ENCODE results near the gene BRAP. TPM values are rescaled to one million over a fixed set of nuclear protein-coding genes. Genes with fewer than 3 reads are reported as not detected.

The BRAP gene
- total RNA-seq, 1 experiment from 2014 or later = 24.7 TPM

GRCh38 chr12:111642681-111643426, 42.9 kb downstream of the BRAP start:
- Histone ChIP-seq H3K4me2 (ENCODE audit: low read length) (no peak overlapping the region), H3K79me2 (ENCODE audit: low read length) (no peaks in the 10 kb centered on the region), H3F3A (ENCODE audit: low read length, unreplicated experiment) (no peaks in the 10 kb centered on the region), H3K4me3 (ENCODE audit: low read length) (no peak overlapping the region), H3K4me1 (ENCODE audit: insufficient read depth, low read length) (0 out of 2 replicates have a peak, but pooled peaks cover 5% of the 10 kb centered on the region), H3K27ac (ENCODE audit: low read length) (no peak overlapping the region), H3K9ac (ENCODE audit: low read length) (no peak overlapping the region), H3K9me2 (replicated peaks; ENCODE audit: low read length) (no peaks in the 10 kb centered on the region), H2AFZ (ENCODE audit: low read length) (no peak overlapping the region), H3K9me3 (ENCODE audit: low read length) (no peaks in the 10 kb centered on the region), H3K27me3 (ENCODE audit: low read length) (no peaks in the 10 kb centered on the region), H4K20me1 (ENCODE audit: low read length) (no peaks in the 10 kb centered on the region), H3K36me3 (ENCODE audit: low read depth, low read length) (peaks cover 40% of the 10 kb centered on the region)
- POLR2A ChIA-PET (ENCODE audit: unreplicated experiment) = no interaction called here
- TF ChIP-seq EZH2 (IDR thresholded peaks at IDR 0.05; ENCODE audit: low read length, unreplicated experiment) = no peak
- TF ChIP-seq EZH2phosphoT487 (IDR thresholded peaks at IDR 0.05; ENCODE audit: borderline replicate concordance, low read length) = no peak
- TF ChIP-seq CTCF (conservative IDR thresholded peaks at IDR 0.05; ENCODE audit: low read depth, low read length) = no peak
- CTCF ChIA-PET = no interaction called here
- DNase-seq = no peak
- TSS peak; percentile 15 for BruUV-seq (replicated peaks)
- intact Hi-C loops (cut with micrococcal nuclease) = no loop called here
- ATAC-seq = no peak

- Histone ChIP-seq H3F3A (ENCODE audit: low read length, unreplicated experiment) (no peaks in the 10 kb centered on the region), H3K9me2 (replicated peaks; ENCODE audit: low read length) (no peaks in the 10 kb centered on the region), H3K9me3 (ENCODE audit: low read length) (no peaks in the 10 kb centered on the region), H3K36me3 (ENCODE audit: low read depth, low read length) (peaks cover 27% of the 10 kb centered on the region), H3K27me3 (ENCODE audit: low read length) (no peaks in the 10 kb centered on the region), H3K4me2 (ENCODE audit: low read length) (no peak overlapping the region), H3K27ac (ENCODE audit: low read length) (no peak overlapping the region), H4K20me1 (ENCODE audit: low read length) (no peaks in the 10 kb centered on the region), H3K9ac (ENCODE audit: low read length) (no peak overlapping the region), H3K79me2 (ENCODE audit: low read length) (no peaks in the 10 kb centered on the region), H2AFZ (ENCODE audit: low read length) (no peak overlapping the region), H3K4me1 (ENCODE audit: insufficient read depth, low read length) (0 out of 2 replicates have a peak, but pooled peaks cover under 1% of the 10 kb centered on the region), H3K4me3 (ENCODE audit: low read length) (no peak overlapping the region)
- CTCF ChIA-PET = no interaction called here
- intact Hi-C loops (cut with micrococcal nuclease) = no loop called here
- no TSS peak for BruUV-seq (replicated peaks)
- ATAC-seq (no peak), DNase-seq (no peak)
- no peak for TF ChIP-seq CTCF (conservative IDR thresholded peaks at IDR 0.05; ENCODE audit: low read depth, low read length)
- TF ChIP-seq EZH2 (IDR thresholded peaks at IDR 0.05; ENCODE audit: low read length, unreplicated experiment) = no peak
- no peak for TF ChIP-seq EZH2phosphoT487 (IDR thresholded peaks at IDR 0.05; ENCODE audit: borderline replicate concordance, low read length)
- POLR2A ChIA-PET (ENCODE audit: unreplicated experiment) = no interaction called here
Observed at GRCh38 chr12:111640506-111640905, 45.2 kb downstream of the BRAP start.

- ATAC-seq = no peak
- ChIA-PET CTCF (interaction anchor here (0.6 kb wide), 1 partner anchor 168 kb away, joined by 3 read pairs; no protein-coding TSS in a partner anchor), POLR2A (ENCODE audit: unreplicated experiment) (no interaction called here)
- DNase-seq = no peak
- Histone ChIP-seq H3K36me3 (ENCODE audit: low read depth, low read length) (peaks cover 16% of the 10 kb centered on the region), H3K4me3 (ENCODE audit: low read length) (no peak overlapping the region), H3K27me3 (ENCODE audit: low read length) (no peaks in the 10 kb centered on the region), H3F3A (ENCODE audit: low read length, unreplicated experiment) (no peaks in the 10 kb centered on the region), H3K9me2 (replicated peaks; ENCODE audit: low read length) (no peaks in the 10 kb centered on the region), H3K4me2 (ENCODE audit: low read length) (no peak overlapping the region), H3K4me1 (ENCODE audit: insufficient read depth, low read length) (no peaks in the 10 kb centered on the region), H3K9me3 (ENCODE audit: low read length) (no peaks in the 10 kb centered on the region), H3K9ac (ENCODE audit: low read length) (no peak overlapping the region), H2AFZ (ENCODE audit: low read length) (no peak overlapping the region), H3K27ac (ENCODE audit: low read length) (no peak overlapping the region), H3K79me2 (ENCODE audit: low read length) (no peaks in the 10 kb centered on the region), H4K20me1 (ENCODE audit: low read length) (no peaks in the 10 kb centered on the region)
- intact Hi-C loops (cut with micrococcal nuclease) = no loop called here
- TF ChIP-seq CTCF (conservative IDR thresholded peaks at IDR 0.05; ENCODE audit: low read depth, low read length) (no peak), EZH2 (IDR thresholded peaks at IDR 0.05; ENCODE audit: low read length, unreplicated experiment) (no peak), EZH2phosphoT487 (IDR thresholded peaks at IDR 0.05; ENCODE audit: borderline replicate concordance, low read length) (no peak)
- no TSS peak for BruUV-seq (replicated peaks)
Observed at GRCh38 chr12:111638556-111638955, 47.2 kb downstream of the BRAP start.
